ENCODE data around the gene RAC3. TPM values are rescaled to one million over a fixed set of nuclear protein-coding genes. Genes with fewer than 3 reads are reported as not detected.
"Not testable (repeated sequence)": the region's sequence is repeated elsewhere in the genome, so short reads cannot be mapped to it uniquely, and the experiment has no call there.

RAC3 gene
- total RNA-seq, 3 donors from 2014 or later (not counting 1 experiment from before 2014, with no cell fraction given): 0.61 to 2.2 (median 2.1) TPM

- DNase-seq (peak; percentile 94 to 96), ATAC-seq (peak; percentile 90 to 98 (median 91))
- Histone ChIP-seq H3K27me3 (ENCODE audit: control insufficient read depth, insufficient read depth, low read length) (no peaks in the 10 kb centered on the region), H3K4me3 (ENCODE audit: low read length) (peak within 1 kb of the TSS; percentile 69), H3K27ac (ENCODE audit: low read length) (peak within 1 kb of the TSS; percentile 78), H3K9me3 (ENCODE audit: control insufficient read depth, insufficient read depth, low read length) (no peaks in the 10 kb centered on the region), H3K4me1 (ENCODE audit: control insufficient read depth, insufficient read depth, low read length) (peaks cover 22% of the 10 kb centered on the region), H3K36me3 (ENCODE audit: control insufficient read depth, insufficient read depth, low read length) (no peaks in the 10 kb centered on the region)
- no peaks in the 10 kb centered on the region for H3K9me3 Mint-ChIP-seq
- no peaks in the 10 kb centered on the region for H3K36me3 Mint-ChIP-seq
- peak within 1 kb of the TSS; percentile 90 to 94 for H3K27ac Mint-ChIP-seq
- peak within 1 kb of the TSS; percentile 94 for H3K4me3 Mint-ChIP-seq
- peak; percentile 91 for TF ChIP-seq CTCF (IDR thresholded peaks at IDR 0.05)
- peaks cover 7 to 22% of the 10 kb centered on the region in 2 donors for H3K4me1 Mint-ChIP-seq
- no peaks in the 10 kb centered on the region for H3K27me3 Mint-ChIP-seq (ENCODE audit: low read depth in 2 of 2)
- WGBS (ENCODE audit: insufficient coverage): under 1% methylated on average over 92 of the region's 92 CpGs
- intact Hi-C loops (cut with micrococcal nuclease): loop anchor here (1.0 to 5.0 kb wide), 3 partner anchors 14 to 75 kb away; partner anchors contain the start of genes GPS1, LRRC45, NOTUM and RFNG
Observed at GRCh38 chr17:82037092-82037888, 5.8 kb downstream of the RAC3 start, which contains the start of gene DCXR. Gene DCXR (minus strand): TSS chr17:82037697. CDS start chr17:82037682, 15 bp downstream.

- no peak for TF ChIP-seq CTCF (IDR thresholded peaks at IDR 0.05)
- peak overlapping the region; percentile 94 for H3K4me3 Mint-ChIP-seq
- intact Hi-C loops (cut with micrococcal nuclease): loop anchor here (1.0 to 5.0 kb wide), 3 partner anchors 13 to 76 kb away; partner anchors contain the start of genes GPS1, LRRC45, NOTUM and RFNG
- peaks cover 7 to 22% of the 10 kb centered on the region in 2 donors for H3K4me1 Mint-ChIP-seq
- H3K9me3 Mint-ChIP-seq: no peaks in the 10 kb centered on the region
- H3K27ac Mint-ChIP-seq: peak overlapping the region; percentile 90 to 94
- WGBS (ENCODE audit: insufficient coverage): 7% methylated on average over 10 of the region's 10 CpGs
- Histone ChIP-seq H3K9me3 (ENCODE audit: control insufficient read depth, insufficient read depth, low read length) (no peaks in the 10 kb centered on the region), H3K27ac (ENCODE audit: low read length) (peak overlapping the region; percentile 2), H3K4me3 (ENCODE audit: low read length) (peak overlapping the region; percentile 69), H3K27me3 (ENCODE audit: control insufficient read depth, insufficient read depth, low read length) (no peaks in the 10 kb centered on the region), H3K36me3 (ENCODE audit: control insufficient read depth, insufficient read depth, low read length) (no peaks in the 10 kb centered on the region), H3K4me1 (ENCODE audit: control insufficient read depth, insufficient read depth, low read length) (peaks cover 21% of the 10 kb centered on the region)
- ATAC-seq (no peak), DNase-seq (no peak)
- no peaks in the 10 kb centered on the region for H3K27me3 Mint-ChIP-seq (ENCODE audit: low read depth in 2 of 2)
- no peaks in the 10 kb centered on the region for H3K36me3 Mint-ChIP-seq
Observed at GRCh38 chr17:82037889-82038195, 6.4 kb downstream of the RAC3 start.

- Mint-ChIP-seq H3K4me3 (peak overlapping the region; percentile 49), H3K4me1 (peaks cover 7 to 22% of the 10 kb centered on the region in 2 donors)
- DNase-seq; H3K27ac ChIP-seq (ENCODE audit: low read length); H3K36me3 ChIP-seq (ENCODE audit: control insufficient read depth, insufficient read depth, low read length); H3K9me3 ChIP-seq (ENCODE audit: control insufficient read depth, insufficient read depth, low read length); H3K36me3 Mint-ChIP-seq; H3K27me3 Mint-ChIP-seq (ENCODE audit: low read depth in 2 of 2); H3K27me3 ChIP-seq (ENCODE audit: control insufficient read depth, insufficient read depth, low read length); ATAC-seq; H3K9me3 Mint-ChIP-seq; H3K4me3 ChIP-seq (ENCODE audit: low read length); H3K27ac Mint-ChIP-seq: not testable (repeated sequence)
- 88% methylated on average over 14 of the region's 16 CpGs for WGBS (ENCODE audit: insufficient coverage)
- peaks cover 21% of the 10 kb centered on the region for H3K4me1 ChIP-seq (ENCODE audit: control insufficient read depth, insufficient read depth, low read length)
- intact Hi-C loops (cut with micrococcal nuclease): loop anchor here (5.0 kb wide), 1 partner anchor 77 kb away; the partner anchor contains the start of gene NOTUM
Observed at GRCh38 chr17:82038796-82039409, 7.4 kb downstream of the RAC3 start.

GRCh38 chr17:82039695-82040299 is 8.3 kb downstream of the RAC3 start:
- no peak for DNase-seq
- Mint-ChIP-seq H3K27ac (no peak overlapping the region), H3K9me3 (no peaks in the 10 kb centered on the region), H3K36me3 (no peaks in the 10 kb centered on the region), H3K27me3 (ENCODE audit: low read depth in 2 of 2) (no peaks in the 10 kb centered on the region), H3K4me3 (no peak overlapping the region), H3K4me1 (peaks cover 7 to 22% of the 10 kb centered on the region in 2 donors)
- H3K36me3 ChIP-seq (ENCODE audit: control insufficient read depth, insufficient read depth, low read length): no peaks in the 10 kb centered on the region
- no peak for ATAC-seq
- 97% methylated on average over 8 of the region's 8 CpGs for WGBS (ENCODE audit: insufficient coverage)
- H3K4me1 ChIP-seq (ENCODE audit: control insufficient read depth, insufficient read depth, low read length): peaks cover 21% of the 10 kb centered on the region
- no peaks in the 10 kb centered on the region for H3K9me3 ChIP-seq (ENCODE audit: control insufficient read depth, insufficient read depth, low read length)
- H3K27ac ChIP-seq (ENCODE audit: low read length): no peak overlapping the region
- no peak for TF ChIP-seq CTCF (IDR thresholded peaks at IDR 0.05)
- intact Hi-C loops (cut with micrococcal nuclease): loop anchor here (5.0 kb wide), 1 partner anchor 77 kb away; the partner anchor contains the start of gene NOTUM
- H3K4me3 ChIP-seq (ENCODE audit: low read length): no peak overlapping the region
- no peaks in the 10 kb centered on the region for H3K27me3 ChIP-seq (ENCODE audit: control insufficient read depth, insufficient read depth, low read length)
